Measurements from ENCODE around the gene OR52E1.

OR52E1 gene

DNA sequence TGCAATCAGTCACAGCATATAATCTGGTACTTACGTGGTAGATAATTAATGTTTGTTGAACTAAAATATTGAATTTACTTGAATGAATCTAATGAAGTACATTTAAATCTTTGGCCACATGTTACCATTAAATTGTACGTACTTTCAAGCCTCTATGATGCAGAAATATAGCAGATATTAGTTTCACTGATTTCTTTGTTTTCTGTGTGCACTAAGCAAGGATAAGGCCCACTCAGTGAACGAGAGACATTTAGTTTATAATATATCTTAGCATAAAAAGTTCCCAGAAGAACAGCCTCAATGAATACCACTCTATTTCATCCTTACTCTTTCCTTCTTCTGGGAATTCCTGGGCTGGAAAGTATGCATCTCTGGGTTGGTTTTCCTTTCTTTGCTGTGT, at the start of gene OR52E1:
Gene OR52E1, plus strand, starts transcription at position 301 of the 400 bp plus-strand sequence.
- no peaks in the 10 kb centered on the region for H3K9me2 ChIP-seq (replicated peaks; ENCODE audit: control insufficient read depth, low read length)
- H3K4me1 ChIP-seq (ENCODE audit: control insufficient read depth, low read length), result no peaks in the 10 kb centered on the region
- no peaks in the 10 kb centered on the region for H3K27me3 ChIP-seq (ENCODE audit: control insufficient read depth, low read length)
- H3F3A ChIP-seq (ENCODE audit: control insufficient read depth, insufficient read depth), result no peaks in the 10 kb centered on the region
- H3K4me3 ChIP-seq (ENCODE audit: low read length), result no peak within 1 kb of the TSS
- H3K27ac ChIP-seq (ENCODE audit: low read depth, low read length), result no peak within 1 kb of the TSS
- TF ChIP-seq, protein P1, sequence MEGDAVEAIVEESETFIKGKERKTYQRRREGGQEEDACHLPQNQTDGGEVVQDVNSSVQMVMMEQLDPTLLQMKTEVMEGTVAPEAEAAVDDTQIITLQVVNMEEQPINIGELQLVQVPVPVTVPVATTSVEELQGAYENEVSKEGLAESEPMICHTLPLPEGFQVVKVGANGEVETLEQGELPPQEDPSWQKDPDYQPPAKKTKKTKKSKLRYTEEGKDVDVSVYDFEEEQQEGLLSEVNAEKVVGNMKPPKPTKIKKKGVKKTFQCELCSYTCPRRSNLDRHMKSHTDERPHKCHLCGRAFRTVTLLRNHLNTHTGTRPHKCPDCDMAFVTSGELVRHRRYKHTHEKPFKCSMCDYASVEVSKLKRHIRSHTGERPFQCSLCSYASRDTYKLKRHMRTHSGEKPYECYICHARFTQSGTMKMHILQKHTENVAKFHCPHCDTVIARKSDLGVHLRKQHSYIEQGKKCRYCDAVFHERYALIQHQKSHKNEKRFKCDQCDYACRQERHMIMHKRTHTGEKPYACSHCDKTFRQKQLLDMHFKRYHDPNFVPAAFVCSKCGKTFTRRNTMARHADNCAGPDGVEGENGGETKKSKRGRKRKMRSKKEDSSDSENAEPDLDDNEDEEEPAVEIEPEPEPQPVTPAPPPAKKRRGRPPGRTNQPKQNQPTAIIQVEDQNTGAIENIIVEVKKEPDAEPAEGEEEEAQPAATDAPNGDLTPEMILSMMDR (IDR thresholded peaks at IDR 0.05; ENCODE audit: low read depth, low read length, poor library complexity, severe bottlenecking), result no peak
- no peak for TF ChIP-seq EZH2phosphoT487 (IDR thresholded peaks at IDR 0.05; ENCODE audit: borderline replicate concordance, low read length)
- H3K36me3 ChIP-seq (ENCODE audit: control insufficient read depth, low read length), result no peaks in the 10 kb centered on the region
- no peaks in the 10 kb centered on the region for H3K9me3 ChIP-seq (ENCODE audit: control insufficient read depth, insufficient read depth, low read length)
- no peaks in the 10 kb centered on the region for H4K20me1 ChIP-seq (ENCODE audit: control insufficient read depth, insufficient read depth, low read depth, low read length)
- H3K79me2 ChIP-seq (ENCODE audit: control insufficient read depth, low read length), result no peaks in the 10 kb centered on the region
- H3K4me2 ChIP-seq (ENCODE audit: low read length), result no peak within 1 kb of the TSS

DNA sequence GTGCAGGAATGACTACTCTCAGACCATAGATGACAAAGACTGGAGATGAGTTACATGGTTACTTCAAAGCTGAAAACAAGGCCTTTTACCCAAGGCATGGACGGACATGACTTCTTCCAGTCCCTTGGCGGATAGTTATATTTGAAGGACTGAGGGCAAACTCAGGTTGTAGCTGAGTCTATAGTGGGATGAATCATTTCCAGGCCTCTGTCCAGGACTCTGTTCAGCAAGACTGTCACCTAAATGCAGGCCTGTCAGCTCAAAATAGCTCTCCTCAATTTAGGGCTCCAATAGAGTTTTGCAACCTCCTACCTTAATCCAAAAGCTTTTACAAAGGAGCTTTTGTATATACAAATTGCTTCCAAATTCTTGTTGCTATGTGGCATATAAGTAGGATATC, 47.4 kb upstream of the OR52E1 start:
- H3K27ac ChIP-seq (ENCODE audit: low read depth, low read length), result no peak overlapping the region
- H3K4me2 ChIP-seq (ENCODE audit: low read length), result no peak overlapping the region
- no peak overlapping the region for H3K4me3 ChIP-seq (ENCODE audit: low read length)
- no peaks in the 10 kb centered on the region for H4K20me1 ChIP-seq (ENCODE audit: control insufficient read depth, insufficient read depth, low read depth, low read length)
- TF ChIP-seq, protein P1 (IDR thresholded peaks at IDR 0.05; ENCODE audit: low read depth, low read length, poor library complexity, severe bottlenecking), result no peak
- TF ChIP-seq EZH2phosphoT487 (IDR thresholded peaks at IDR 0.05; ENCODE audit: borderline replicate concordance, low read length), result no peak
- no peaks in the 10 kb centered on the region for H3K36me3 ChIP-seq (ENCODE audit: control insufficient read depth, low read length)
- H3F3A ChIP-seq (ENCODE audit: control insufficient read depth, insufficient read depth), result no peaks in the 10 kb centered on the region
- H3K79me2 ChIP-seq (ENCODE audit: control insufficient read depth, low read length), result no peaks in the 10 kb centered on the region
- H3K9me2 ChIP-seq (replicated peaks; ENCODE audit: control insufficient read depth, low read length), result no peaks in the 10 kb centered on the region; the same call in 1 of the 2 replicates
- H3K27me3 ChIP-seq (ENCODE audit: control insufficient read depth, low read length), result no peaks in the 10 kb centered on the region
- peaks cover 3% of the 10 kb centered on the region; the same call in 1 of the 2 replicates for H3K9me3 ChIP-seq (ENCODE audit: control insufficient read depth, insufficient read depth, low read length)
- H3K4me1 ChIP-seq (ENCODE audit: control insufficient read depth, low read length), result no peaks in the 10 kb centered on the region

DNA sequence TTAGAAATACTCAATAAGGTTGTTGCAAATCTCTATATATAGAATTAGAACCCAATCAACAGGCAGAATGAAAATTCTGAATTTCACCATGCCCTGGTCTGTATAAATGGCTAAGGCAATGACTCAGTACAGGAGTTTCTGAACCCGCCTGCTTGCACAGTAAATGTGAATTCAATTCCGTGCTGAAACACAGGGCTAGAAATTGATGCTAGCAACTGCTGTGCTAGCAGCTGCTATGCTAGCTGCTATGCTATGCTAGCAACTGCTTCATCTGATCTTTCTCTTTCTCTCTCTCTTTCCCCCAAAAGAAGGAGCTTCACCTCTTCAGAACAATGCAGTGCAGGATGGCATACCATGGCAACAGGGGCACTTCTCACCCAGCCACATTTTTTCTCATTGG, 32.7 kb upstream of the OR52E1 start:
- H3K79me2 ChIP-seq (ENCODE audit: control insufficient read depth, low read length), result no peaks in the 10 kb centered on the region
- H4K20me1 ChIP-seq (ENCODE audit: control insufficient read depth, insufficient read depth, low read depth, low read length), result no peaks in the 10 kb centered on the region
- H3K27me3 ChIP-seq (ENCODE audit: control insufficient read depth, low read length), result no peaks in the 10 kb centered on the region
- no peaks in the 10 kb centered on the region for H3K36me3 ChIP-seq (ENCODE audit: control insufficient read depth, low read length)
- H3K4me2 ChIP-seq (ENCODE audit: low read length), result no peak overlapping the region
- H3F3A ChIP-seq (ENCODE audit: control insufficient read depth, insufficient read depth), result no peaks in the 10 kb centered on the region
- H3K9me2 ChIP-seq (replicated peaks; ENCODE audit: control insufficient read depth, low read length), result no peaks in the 10 kb centered on the region
- H3K9me3 ChIP-seq (ENCODE audit: control insufficient read depth, insufficient read depth, low read length), result no peaks in the 10 kb centered on the region
- H3K4me1 ChIP-seq (ENCODE audit: control insufficient read depth, low read length), result no peaks in the 10 kb centered on the region
- no peak overlapping the region for H3K27ac ChIP-seq (ENCODE audit: low read depth, low read length)
- H3K4me3 ChIP-seq (ENCODE audit: low read length), result no peak overlapping the region
- TF ChIP-seq EZH2phosphoT487 (IDR thresholded peaks at IDR 0.05; ENCODE audit: borderline replicate concordance, low read length), result no peak
- TF ChIP-seq, protein P1 (IDR thresholded peaks at IDR 0.05; ENCODE audit: low read depth, low read length, poor library complexity, severe bottlenecking), result no peak

Data from DOHH2 (cell line).